GM23338 (cell line): Measurements from ENCODE around the gene PCSK1N. TPM values are rescaled to one million over a fixed set of nuclear protein-coding genes. Genes with fewer than 3 reads are reported as not detected.

ENCODE experiments used
- ATAC-seq: fragments of 200-7000 bp; cut with Tn5 transposase; 3 replicates; pipeline ENCODE4 v1.9.1; 2020
- DNase-seq: peaks from one replicate; pipeline ENCODE4 v3.0.0-alpha.2; 2015; ENCODE audit warnings: low spot score
- H2AFZ ChIP-seq: fragments of 200-600 bp; sonication (generic); 2 replicates; pipeline ENCODE4 v1.8.0; 2016; ENCODE audit warnings: antibody characterized with exemption, mild to moderate bottlenecking, moderate library complexity
- H3F3A ChIP-seq: fragments of 200-600 bp; sonication (generic); replicated peaks from 2 replicates; pipeline ENCODE4 v1.8.0; 2017; ENCODE audit warnings: antibody characterized with exemption, mixed run types, low read depth
- H3K27ac ChIP-seq: fragments of 200-600 bp; sonication (generic); 2 replicates; pipeline ENCODE4 v1.6.1; 2016; ENCODE audit warnings: low read depth
- H3K27me3 ChIP-seq: fragments of 200-600 bp; sonication (generic); 2 replicates; pipeline ENCODE4 v1.8.0; 2016; ENCODE audit warnings: mild to moderate bottlenecking, mixed run types, moderate library complexity; ENCODE audit not compliant: insufficient read depth
- H3K36me3 ChIP-seq: fragments of 200-600 bp; sonication (generic); 2 replicates; pipeline ENCODE4 v1.8.0; 2016; ENCODE audit warnings: mild to moderate bottlenecking; ENCODE audit not compliant: insufficient read depth
- H3K4me1 ChIP-seq: fragments of 200-600 bp; sonication (generic); 2 replicates; pipeline ENCODE4 v1.8.0; 2016; ENCODE audit warnings: mild to moderate bottlenecking, moderate library complexity; ENCODE audit not compliant: insufficient read depth
- H3K4me2 ChIP-seq: fragments of 200-600 bp; sonication (generic); 2 replicates; pipeline ENCODE4 v1.7.1; 2017; ENCODE audit warnings: mixed run types
- H3K4me3 ChIP-seq: fragments of 200-600 bp; sonication (generic); 2 replicates; pipeline ENCODE4 v1.6.1; 2016; ENCODE audit warnings: mixed run types
- H3K79me2 ChIP-seq: fragments of 200-600 bp; sonication (generic); replicated peaks from 2 replicates; pipeline ENCODE4 v1.8.0; 2017; ENCODE audit warnings: mild to moderate bottlenecking; ENCODE audit not compliant: insufficient read depth
- H3K9me2 ChIP-seq: fragments of 200-600 bp; sonication (generic); 2 replicates; pipeline ENCODE4 v1.8.0; 2017; ENCODE audit not compliant: insufficient read depth
- H4K20me1 ChIP-seq: fragments of 200-600 bp; sonication (generic); replicated peaks from 2 replicates; pipeline ENCODE4 v1.8.0; 2017; ENCODE audit warnings: mild to moderate bottlenecking; ENCODE audit not compliant: insufficient read depth
- H3K27ac Mint-ChIP-seq: 2 replicates; pipeline ENCODE4 v1.8.0; 2020; ENCODE audit warnings: inconsistent platforms, mild to moderate bottlenecking, moderate library complexity, mixed read lengths
- H3K27me3 Mint-ChIP-seq: 3 replicates; pipeline ENCODE4 v1.8.0; 2022; ENCODE audit warnings: low read depth, mild to moderate bottlenecking, moderate library complexity, mixed read lengths, inconsistent platforms; ENCODE audit not compliant: insufficient read depth, poor library complexity
- H3K36me3 Mint-ChIP-seq: 3 replicates; pipeline ENCODE4 v1.8.0; 2021; ENCODE audit warnings: low read depth, mild to moderate bottlenecking, inconsistent platforms, moderate library complexity, mixed read lengths
- H3K4me1 Mint-ChIP-seq: 3 replicates; pipeline ENCODE4 v1.8.0; 2020; ENCODE audit warnings: mild to moderate bottlenecking, inconsistent platforms, mixed read lengths
- H3K4me3 Mint-ChIP-seq: 3 replicates; pipeline ENCODE4 v1.8.0; 2021; ENCODE audit warnings: moderate library complexity, mild to moderate bottlenecking, inconsistent platforms, mixed read lengths
- H3K9me3 Mint-ChIP-seq: 3 replicates; pipeline ENCODE4 v1.8.0; 2020; ENCODE audit warnings: moderate library complexity, mild to moderate bottlenecking, inconsistent platforms, mixed read lengths
- CREB1 ChIP-seq: fragments of 250-450 bp; sonication (Bioruptor Pico); IDR thresholded peaks from 2 replicates; pipeline ENCODE4 v1.5.0; 2020; ENCODE audit warnings: low read depth, mild to moderate bottlenecking, moderate library complexity
- EZH2 ChIP-seq: fragments of 200-600 bp; sonication (generic); IDR thresholded peaks from one replicate; pipeline ENCODE4 v1.8.0; 2017; ENCODE audit warnings: antibody characterized with exemption, mild to moderate bottlenecking, low read depth; ENCODE audit not compliant: unreplicated experiment
- EZH2phosphoT487 ChIP-seq: fragments of 200-600 bp; sonication (generic); IDR thresholded peaks from one replicate; pipeline ENCODE4 v1.8.1; 2018; ENCODE audit warnings: antibody characterized with exemption; ENCODE audit not compliant: unreplicated experiment
- JUNB ChIP-seq: IDR thresholded peaks from one replicate; pipeline ENCODE4 v1.6.1; 2016; ENCODE audit warnings: antibody characterized with exemption; ENCODE audit not compliant: unreplicated experiment
- NANOG ChIP-seq: IDR thresholded peaks from 2 replicates; pipeline ENCODE4 v1.6.1; 2016; ENCODE audit warnings: antibody characterized with exemption, borderline replicate concordance
- POLR2AphosphoS5 ChIP-seq: IDR thresholded peaks from 2 replicates; pipeline ENCODE4 v1.6.1; 2016; ENCODE audit warnings: antibody characterized with exemption, low read depth
- STAT1 ChIP-seq: IDR thresholded peaks from one replicate; pipeline ENCODE4 v1.6.1; 2016; ENCODE audit warnings: antibody characterized with exemption; ENCODE audit not compliant: unreplicated experiment
- ZNF114 ChIP-seq: fragments of 250-450 bp; sonication (Bioruptor Pico); IDR thresholded peaks from 2 replicates; pipeline ENCODE4 v1.5.0; 2020; ENCODE audit warnings: mild to moderate bottlenecking, moderate library complexity
- ZNF331 ChIP-seq: fragments of 250-450 bp; sonication (Bioruptor Pico); IDR thresholded peaks from 2 replicates; pipeline ENCODE4 v1.5.0; 2020; ENCODE audit warnings: low read depth, mild to moderate bottlenecking, moderate library complexity
- polyA plus RNA-seq: library from polyadenylated mRNA; unstranded; fragments of >200 nt; fragmentation: Nextera tagmentation; extraction: Ambion mirVana; gene quantifications from 2 replicates; pipeline ENCODE4 v1.2.1, GENCODE V29; 2016
- total RNA-seq: library from RNA; depleted of rRNA; stranded (reverse); fragments of >200 nt; shearing (Covaris generic); gene quantifications from 2 replicates; pipeline ENCODE4 v1.2.3, GENCODE V29; 2014
- TF ChIP-seq, protein P1 (sequence below): IDR thresholded peaks from 2 replicates; pipeline ENCODE4 v1.6.1; 2016; ENCODE audit warnings: antibody characterized with exemption
- TF ChIP-seq, protein P2 (sequence below): fragments of 250-450 bp; sonication (Bioruptor Pico); IDR thresholded peaks from 2 replicates; pipeline ENCODE4 v1.5.0; 2020; ENCODE audit warnings: mild to moderate bottlenecking, moderate library complexity
- TF ChIP-seq, protein P3 (sequence below): IDR thresholded peaks from one replicate; pipeline ENCODE4 v1.6.1; 2018; ENCODE audit warnings: antibody characterized with exemption; ENCODE audit not compliant: unreplicated experiment
- TF ChIP-seq, protein P4 (sequence below), 2 experiments: fragments of 200-600 bp in 1 of 2; sonication (generic) in 1 of 2; conservative IDR thresholded peaks; 2 replicates each; pipeline versions ENCODE4 v1.5.1 to v1.6.1; 2016 to 2017; ENCODE audit warnings: antibody characterized with exemption in 2 of 2, low read depth in 2 of 2, mild to moderate bottlenecking in 2 of 2, moderate library complexity in 1 of 2

PCSK1N gene
- total and polyA plus RNA-seq, 2 experiments from 2014 or later, result 12.8 to 15.6 TPM

DNA sequence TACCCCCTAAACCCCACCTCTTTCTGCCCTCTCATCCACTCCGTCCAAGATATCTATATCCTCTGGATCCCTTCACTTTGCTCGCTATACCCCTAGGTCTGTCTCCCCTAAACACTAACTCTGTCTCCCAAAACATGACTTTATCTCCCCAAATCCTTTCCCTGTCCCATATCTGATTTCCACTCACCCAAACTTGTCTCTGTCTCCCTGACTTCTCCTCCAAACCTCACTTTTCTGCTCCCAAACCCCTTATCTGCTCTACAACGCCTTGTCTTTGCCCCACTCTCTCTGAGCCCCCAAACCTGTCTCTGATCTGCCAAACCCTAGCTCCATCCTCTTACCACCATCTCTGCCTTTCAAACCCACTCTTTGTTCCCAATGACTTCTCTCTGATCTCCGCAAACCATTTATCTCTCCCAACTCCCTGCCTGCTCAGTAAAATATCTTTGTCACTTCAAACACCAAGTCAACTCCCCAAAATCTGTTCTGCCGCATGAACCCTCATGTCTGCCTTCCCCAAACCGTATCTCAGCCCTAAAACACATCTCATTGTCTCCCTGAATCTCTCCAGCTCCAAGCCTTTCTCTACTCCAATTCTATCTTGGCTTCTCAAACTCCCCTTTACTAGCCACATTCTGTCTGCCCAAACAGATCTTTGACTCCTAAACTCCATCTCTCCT, 48.4 kb downstream of the PCSK1N start:
- Histone ChIP-seq H2AFZ (no peak overlapping the region), H3K4me1 (no peaks in the 10 kb centered on the region)
- no peaks in the 10 kb centered on the region; the same call in 1 of the 3 replicates for H3K9me3 Mint-ChIP-seq

More for the DNA sequence above, 48.4 kb downstream of the PCSK1N start:
- H3K36me3 ChIP-seq, result no peaks in the 10 kb centered on the region
- no peak overlapping the region for H3K4me2 ChIP-seq
- no peaks in the 10 kb centered on the region for H3K79me2 ChIP-seq
- Mint-ChIP-seq H3K4me3 (no peak overlapping the region), H3K36me3 (no peaks in the 10 kb centered on the region; the same call in 2 of the 3 replicates), H3K27me3 (peaks cover 5% of the 10 kb centered on the region), H3K4me1 (no peaks in the 10 kb centered on the region; the same call in 2 of the 3 replicates), H3K27ac (no peak overlapping the region; the same call in 1 of the 2 replicates)
- H3K27ac ChIP-seq, result no peak overlapping the region
- DNase-seq, result no peak
- TF ChIP-seq ZNF331 (CRISPR knock-in tag), result no peak
- TF ChIP-seq, protein P1, sequence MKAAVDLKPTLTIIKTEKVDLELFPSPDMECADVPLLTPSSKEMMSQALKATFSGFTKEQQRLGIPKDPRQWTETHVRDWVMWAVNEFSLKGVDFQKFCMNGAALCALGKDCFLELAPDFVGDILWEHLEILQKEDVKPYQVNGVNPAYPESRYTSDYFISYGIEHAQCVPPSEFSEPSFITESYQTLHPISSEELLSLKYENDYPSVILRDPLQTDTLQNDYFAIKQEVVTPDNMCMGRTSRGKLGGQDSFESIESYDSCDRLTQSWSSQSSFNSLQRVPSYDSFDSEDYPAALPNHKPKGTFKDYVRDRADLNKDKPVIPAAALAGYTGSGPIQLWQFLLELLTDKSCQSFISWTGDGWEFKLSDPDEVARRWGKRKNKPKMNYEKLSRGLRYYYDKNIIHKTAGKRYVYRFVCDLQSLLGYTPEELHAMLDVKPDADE, result no peak
- no peak for TF ChIP-seq POLR2AphosphoS5
- no peak for TF ChIP-seq EZH2phosphoT487
- TF ChIP-seq, protein P2, sequence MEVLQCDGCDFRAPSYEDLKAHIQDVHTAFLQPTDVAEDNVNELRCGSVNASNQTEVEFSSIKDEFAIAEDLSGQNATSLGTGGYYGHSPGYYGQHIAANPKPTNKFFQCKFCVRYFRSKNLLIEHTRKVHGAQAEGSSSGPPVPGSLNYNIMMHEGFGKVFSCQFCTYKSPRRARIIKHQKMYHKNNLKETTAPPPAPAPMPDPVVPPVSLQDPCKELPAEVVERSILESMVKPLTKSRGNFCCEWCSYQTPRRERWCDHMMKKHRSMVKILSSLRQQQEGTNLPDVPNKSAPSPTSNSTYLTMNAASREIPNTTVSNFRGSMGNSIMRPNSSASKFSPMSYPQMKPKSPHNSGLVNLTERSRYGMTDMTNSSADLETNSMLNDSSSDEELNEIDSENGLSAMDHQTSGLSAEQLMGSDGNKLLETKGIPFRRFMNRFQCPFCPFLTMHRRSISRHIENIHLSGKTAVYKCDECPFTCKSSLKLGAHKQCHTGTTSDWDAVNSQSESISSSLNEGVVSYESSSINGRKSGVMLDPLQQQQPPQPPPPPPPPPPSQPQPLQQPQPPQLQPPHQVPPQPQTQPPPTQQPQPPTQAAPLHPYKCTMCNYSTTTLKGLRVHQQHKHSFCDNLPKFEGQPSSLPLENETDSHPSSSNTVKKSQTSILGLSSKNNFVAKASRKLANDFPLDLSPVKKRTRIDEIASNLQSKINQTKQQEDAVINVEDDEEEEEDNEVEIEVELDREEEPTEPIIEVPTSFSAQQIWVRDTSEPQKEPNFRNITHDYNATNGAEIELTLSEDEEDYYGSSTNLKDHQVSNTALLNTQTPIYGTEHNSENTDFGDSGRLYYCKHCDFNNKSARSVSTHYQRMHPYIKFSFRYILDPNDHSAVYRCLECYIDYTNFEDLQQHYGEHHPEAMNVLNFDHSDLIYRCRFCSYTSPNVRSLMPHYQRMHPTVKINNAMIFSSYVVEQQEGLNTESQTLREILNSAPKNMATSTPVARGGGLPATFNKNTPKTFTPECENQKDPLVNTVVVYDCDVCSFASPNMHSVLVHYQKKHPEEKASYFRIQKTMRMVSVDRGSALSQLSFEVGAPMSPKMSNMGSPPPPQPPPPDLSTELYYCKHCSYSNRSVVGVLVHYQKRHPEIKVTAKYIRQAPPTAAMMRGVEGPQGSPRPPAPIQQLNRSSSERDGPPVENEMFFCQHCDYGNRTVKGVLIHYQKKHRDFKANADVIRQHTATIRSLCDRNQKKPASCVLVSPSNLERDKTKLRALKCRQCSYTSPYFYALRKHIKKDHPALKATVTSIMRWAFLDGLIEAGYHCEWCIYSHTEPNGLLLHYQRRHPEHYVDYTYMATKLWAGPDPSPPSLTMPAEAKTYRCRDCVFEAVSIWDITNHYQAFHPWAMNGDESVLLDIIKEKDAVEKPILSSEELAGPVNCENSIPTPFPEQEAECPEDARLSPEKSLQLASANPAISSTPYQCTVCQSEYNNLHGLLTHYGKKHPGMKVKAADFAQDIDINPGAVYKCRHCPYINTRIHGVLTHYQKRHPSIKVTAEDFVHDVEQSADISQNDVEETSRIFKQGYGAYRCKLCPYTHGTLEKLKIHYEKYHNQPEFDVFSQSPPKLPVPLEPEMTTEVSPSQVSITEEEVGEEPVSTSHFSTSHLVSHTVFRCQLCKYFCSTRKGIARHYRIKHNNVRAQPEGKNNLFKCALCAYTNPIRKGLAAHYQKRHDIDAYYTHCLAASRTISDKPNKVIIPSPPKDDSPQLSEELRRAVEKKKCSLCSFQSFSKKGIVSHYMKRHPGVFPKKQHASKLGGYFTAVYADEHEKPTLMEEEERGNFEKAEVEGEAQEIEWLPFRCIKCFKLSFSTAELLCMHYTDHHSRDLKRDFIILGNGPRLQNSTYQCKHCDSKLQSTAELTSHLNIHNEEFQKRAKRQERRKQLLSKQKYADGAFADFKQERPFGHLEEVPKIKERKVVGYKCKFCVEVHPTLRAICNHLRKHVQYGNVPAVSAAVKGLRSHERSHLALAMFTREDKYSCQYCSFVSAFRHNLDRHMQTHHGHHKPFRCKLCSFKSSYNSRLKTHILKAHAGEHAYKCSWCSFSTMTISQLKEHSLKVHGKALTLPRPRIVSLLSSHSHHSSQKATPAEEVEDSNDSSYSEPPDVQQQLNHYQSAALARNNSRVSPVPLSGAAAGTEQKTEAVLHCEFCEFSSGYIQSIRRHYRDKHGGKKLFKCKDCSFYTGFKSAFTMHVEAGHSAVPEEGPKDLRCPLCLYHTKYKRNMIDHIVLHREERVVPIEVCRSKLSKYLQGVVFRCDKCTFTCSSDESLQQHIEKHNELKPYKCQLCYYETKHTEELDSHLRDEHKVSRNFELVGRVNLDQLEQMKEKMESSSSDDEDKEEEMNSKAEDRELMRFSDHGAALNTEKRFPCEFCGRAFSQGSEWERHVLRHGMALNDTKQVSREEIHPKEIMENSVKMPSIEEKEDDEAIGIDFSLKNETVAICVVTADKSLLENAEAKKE, result no peak
- no peak for TF ChIP-seq EZH2
- no peak for TF ChIP-seq NANOG
- no peak for TF ChIP-seq JUNB
- TF ChIP-seq STAT1, result no peak
- TF ChIP-seq CREB1, result no peak
- TF ChIP-seq, protein P3, sequence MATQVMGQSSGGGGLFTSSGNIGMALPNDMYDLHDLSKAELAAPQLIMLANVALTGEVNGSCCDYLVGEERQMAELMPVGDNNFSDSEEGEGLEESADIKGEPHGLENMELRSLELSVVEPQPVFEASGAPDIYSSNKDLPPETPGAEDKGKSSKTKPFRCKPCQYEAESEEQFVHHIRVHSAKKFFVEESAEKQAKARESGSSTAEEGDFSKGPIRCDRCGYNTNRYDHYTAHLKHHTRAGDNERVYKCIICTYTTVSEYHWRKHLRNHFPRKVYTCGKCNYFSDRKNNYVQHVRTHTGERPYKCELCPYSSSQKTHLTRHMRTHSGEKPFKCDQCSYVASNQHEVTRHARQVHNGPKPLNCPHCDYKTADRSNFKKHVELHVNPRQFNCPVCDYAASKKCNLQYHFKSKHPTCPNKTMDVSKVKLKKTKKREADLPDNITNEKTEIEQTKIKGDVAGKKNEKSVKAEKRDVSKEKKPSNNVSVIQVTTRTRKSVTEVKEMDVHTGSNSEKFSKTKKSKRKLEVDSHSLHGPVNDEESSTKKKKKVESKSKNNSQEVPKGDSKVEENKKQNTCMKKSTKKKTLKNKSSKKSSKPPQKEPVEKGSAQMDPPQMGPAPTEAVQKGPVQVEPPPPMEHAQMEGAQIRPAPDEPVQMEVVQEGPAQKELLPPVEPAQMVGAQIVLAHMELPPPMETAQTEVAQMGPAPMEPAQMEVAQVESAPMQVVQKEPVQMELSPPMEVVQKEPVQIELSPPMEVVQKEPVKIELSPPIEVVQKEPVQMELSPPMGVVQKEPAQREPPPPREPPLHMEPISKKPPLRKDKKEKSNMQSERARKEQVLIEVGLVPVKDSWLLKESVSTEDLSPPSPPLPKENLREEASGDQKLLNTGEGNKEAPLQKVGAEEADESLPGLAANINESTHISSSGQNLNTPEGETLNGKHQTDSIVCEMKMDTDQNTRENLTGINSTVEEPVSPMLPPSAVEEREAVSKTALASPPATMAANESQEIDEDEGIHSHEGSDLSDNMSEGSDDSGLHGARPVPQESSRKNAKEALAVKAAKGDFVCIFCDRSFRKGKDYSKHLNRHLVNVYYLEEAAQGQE, result no peak
- TF ChIP-seq, protein P4, sequence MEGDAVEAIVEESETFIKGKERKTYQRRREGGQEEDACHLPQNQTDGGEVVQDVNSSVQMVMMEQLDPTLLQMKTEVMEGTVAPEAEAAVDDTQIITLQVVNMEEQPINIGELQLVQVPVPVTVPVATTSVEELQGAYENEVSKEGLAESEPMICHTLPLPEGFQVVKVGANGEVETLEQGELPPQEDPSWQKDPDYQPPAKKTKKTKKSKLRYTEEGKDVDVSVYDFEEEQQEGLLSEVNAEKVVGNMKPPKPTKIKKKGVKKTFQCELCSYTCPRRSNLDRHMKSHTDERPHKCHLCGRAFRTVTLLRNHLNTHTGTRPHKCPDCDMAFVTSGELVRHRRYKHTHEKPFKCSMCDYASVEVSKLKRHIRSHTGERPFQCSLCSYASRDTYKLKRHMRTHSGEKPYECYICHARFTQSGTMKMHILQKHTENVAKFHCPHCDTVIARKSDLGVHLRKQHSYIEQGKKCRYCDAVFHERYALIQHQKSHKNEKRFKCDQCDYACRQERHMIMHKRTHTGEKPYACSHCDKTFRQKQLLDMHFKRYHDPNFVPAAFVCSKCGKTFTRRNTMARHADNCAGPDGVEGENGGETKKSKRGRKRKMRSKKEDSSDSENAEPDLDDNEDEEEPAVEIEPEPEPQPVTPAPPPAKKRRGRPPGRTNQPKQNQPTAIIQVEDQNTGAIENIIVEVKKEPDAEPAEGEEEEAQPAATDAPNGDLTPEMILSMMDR (conservative IDR thresholded peaks at IDR 0.05; ENCODE audit: low read depth in 2 of 2), result no peak
- no peak for TF ChIP-seq ZNF114 (CRISPR knock-in tag)
- no peak overlapping the region for H3K4me3 ChIP-seq
- no peak for ATAC-seq
- no peaks in the 10 kb centered on the region for H3K9me2 ChIP-seq
- no peaks in the 10 kb centered on the region for H4K20me1 ChIP-seq
- H3K27me3 ChIP-seq, result no peaks in the 10 kb centered on the region
- H3F3A ChIP-seq, result no peaks in the 10 kb centered on the region
